ENCODE measurements around the gene GPX6. TPM values are rescaled to one million over a fixed set of nuclear protein-coding genes. Genes with fewer than 3 reads are reported as not detected.

GPX6 gene
- total RNA-seq, 1 donor from 2014 or later, result not detected

DNA sequence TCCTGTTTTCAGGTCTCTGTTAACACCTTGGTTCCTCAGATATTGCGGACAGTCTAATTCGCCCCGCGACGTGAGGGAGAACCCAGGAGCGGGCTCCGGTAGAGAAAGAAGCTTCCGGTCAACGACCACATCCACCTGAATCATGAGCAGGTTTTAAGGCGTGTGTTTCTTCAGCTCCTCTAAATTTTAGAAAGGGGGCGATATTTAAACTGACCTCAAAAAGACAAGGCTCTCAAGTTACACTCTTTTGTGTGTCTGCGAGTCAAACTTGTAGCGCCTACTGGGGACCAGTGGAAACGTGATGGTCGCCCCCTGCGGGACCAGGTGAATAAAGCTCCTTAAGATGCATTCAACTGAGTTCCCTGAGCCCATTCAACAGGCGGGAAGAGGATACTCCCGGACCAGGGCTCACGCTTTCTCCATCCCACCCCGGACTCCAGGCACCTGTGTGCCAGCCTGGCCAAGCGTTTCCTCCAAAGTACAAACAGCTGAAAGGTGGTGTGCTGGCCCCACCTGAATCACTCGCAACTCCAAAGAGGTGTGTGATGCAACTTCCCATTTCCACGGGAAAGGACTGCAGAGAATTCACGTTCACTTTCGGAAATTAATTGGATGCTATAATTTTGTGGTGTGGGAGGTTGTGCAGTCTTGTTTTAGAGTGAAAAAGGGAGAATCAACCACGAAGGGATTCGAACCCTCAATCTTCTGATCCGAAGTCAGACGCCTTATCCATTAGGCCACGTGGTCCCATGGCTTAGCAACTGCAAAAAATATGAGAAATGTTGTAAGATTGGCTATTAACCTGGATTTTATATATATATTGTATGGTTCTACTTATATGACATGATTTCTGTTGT, 27.1 kb upstream of the GPX6 start:
- ATAC-seq (peak; percentile 94), DNase-seq (peak; percentile 82)
- H3K36me3 ChIP-seq, result no peaks in the 10 kb centered on the region
- peak overlapping the region; percentile 29 for H3K4me3 ChIP-seq
- intact Hi-C loops (cut with DNase I), result no loop called here
- H3K4me1 ChIP-seq, result no peaks in the 10 kb centered on the region
- peaks cover 33% of the 10 kb centered on the region for H3K27me3 ChIP-seq
- H3K27ac ChIP-seq, result no peak overlapping the region
- TF ChIP-seq, protein P1, sequence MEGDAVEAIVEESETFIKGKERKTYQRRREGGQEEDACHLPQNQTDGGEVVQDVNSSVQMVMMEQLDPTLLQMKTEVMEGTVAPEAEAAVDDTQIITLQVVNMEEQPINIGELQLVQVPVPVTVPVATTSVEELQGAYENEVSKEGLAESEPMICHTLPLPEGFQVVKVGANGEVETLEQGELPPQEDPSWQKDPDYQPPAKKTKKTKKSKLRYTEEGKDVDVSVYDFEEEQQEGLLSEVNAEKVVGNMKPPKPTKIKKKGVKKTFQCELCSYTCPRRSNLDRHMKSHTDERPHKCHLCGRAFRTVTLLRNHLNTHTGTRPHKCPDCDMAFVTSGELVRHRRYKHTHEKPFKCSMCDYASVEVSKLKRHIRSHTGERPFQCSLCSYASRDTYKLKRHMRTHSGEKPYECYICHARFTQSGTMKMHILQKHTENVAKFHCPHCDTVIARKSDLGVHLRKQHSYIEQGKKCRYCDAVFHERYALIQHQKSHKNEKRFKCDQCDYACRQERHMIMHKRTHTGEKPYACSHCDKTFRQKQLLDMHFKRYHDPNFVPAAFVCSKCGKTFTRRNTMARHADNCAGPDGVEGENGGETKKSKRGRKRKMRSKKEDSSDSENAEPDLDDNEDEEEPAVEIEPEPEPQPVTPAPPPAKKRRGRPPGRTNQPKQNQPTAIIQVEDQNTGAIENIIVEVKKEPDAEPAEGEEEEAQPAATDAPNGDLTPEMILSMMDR (IDR thresholded peaks at IDR 0.05), result peak; percentile 35
- no peaks in the 10 kb centered on the region for H3K9me3 ChIP-seq

DNA sequence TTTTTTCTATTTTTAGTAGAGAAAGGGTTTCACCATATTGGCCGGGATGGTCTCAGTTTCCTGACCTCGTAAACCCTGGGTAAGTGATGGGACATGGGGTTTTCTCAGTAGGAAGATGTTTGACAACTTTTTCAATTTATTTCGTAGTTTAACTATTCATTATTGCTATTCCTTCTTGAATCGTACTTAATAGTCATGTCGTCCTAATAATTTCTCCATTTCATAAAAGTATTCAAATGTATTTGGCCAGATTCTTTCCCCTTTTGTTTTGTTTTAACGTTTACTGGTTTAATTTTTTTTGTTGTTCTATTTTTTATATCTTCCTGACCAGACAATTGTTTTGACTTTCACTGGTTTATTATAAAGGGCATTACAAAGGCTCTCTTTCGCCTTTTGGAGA, 26.4 kb upstream of the GPX6 start:
- no peaks in the 10 kb centered on the region for H3K36me3 ChIP-seq
- H3K4me1 ChIP-seq, result no peaks in the 10 kb centered on the region
- TF ChIP-seq, protein P1 (IDR thresholded peaks at IDR 0.05), result no peak
- intact Hi-C loops (cut with DNase I), result no loop called here
- H3K4me3 ChIP-seq, result peak overlapping the region; percentile 29
- no peak overlapping the region for H3K27ac ChIP-seq
- no peak for DNase-seq
- no peaks in the 10 kb centered on the region for H3K9me3 ChIP-seq
- ATAC-seq, result no peak
- H3K27me3 ChIP-seq, result peaks cover 33% of the 10 kb centered on the region

DNA sequence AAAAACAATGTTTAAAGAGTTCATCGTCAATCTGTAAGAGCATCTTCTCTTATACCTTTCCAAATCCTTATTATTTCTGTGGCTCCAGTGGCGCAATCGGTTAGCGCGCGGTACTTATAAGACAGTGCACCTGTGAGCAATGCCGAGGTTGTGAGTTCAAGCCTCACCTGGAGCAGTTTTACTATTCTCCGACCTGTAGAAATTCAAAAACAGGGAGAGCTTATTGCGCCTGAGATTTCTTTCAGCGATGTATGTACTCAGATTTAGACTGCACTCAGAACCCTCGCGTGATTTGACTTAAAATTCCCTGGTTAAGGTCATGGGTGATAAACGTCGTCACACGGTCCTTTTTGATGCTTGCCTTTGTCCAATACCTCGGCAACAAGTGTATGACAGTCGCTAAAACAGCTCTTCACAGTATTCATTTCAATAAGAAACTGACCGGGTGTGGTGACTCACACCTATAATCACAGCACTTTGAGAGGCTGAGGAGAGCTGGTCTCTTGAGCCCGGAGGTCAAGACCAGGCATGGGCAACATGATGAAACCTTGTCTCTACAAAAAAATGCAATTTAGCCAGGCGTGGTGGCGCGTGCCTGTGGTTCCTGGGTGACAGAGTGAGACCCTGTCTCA, 22.0 kb upstream of the GPX6 start:
- Histone ChIP-seq H3K36me3 (no peaks in the 10 kb centered on the region), H3K4me3 (no peak overlapping the region), H3K27me3 (peaks cover 49% of the 10 kb centered on the region), H3K4me1 (no peaks in the 10 kb centered on the region), H3K9me3 (no peaks in the 10 kb centered on the region), H3K27ac (no peak overlapping the region)
- intact Hi-C loops (cut with DNase I), result no loop called here
- no peak for ATAC-seq
- no peak for DNase-seq
- TF ChIP-seq, protein P1 (IDR thresholded peaks at IDR 0.05), result no peak

DNA sequence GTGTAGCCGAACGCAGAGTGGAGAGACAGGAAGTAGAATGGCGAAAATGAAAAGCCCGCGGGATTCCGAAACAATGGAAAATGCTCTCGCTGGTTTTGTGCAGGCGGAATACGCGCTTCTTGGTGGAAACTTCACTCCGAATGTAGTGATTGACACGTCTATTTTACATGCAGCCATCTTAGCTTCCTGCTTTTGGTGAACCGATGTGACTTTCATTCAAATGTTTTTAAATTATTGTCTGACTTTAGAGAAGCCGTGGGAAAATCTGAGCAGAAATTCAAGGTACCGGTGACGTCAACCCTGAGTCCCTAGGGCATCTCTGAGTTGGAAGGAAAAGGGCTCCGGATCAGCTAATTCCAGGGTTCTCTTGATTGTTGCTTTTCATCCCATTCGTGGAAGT, 21.5 kb upstream of the GPX6 start:
- DNase-seq (no peak), ATAC-seq (no peak)
- H3K27ac ChIP-seq, result no peak overlapping the region
- no peaks in the 10 kb centered on the region for H3K9me3 ChIP-seq
- H3K36me3 ChIP-seq, result no peaks in the 10 kb centered on the region
- H3K4me3 ChIP-seq, result no peak overlapping the region
- H3K27me3 ChIP-seq, result peaks cover 49% of the 10 kb centered on the region
- H3K4me1 ChIP-seq, result no peaks in the 10 kb centered on the region
- TF ChIP-seq, protein P1 (IDR thresholded peaks at IDR 0.05), result no peak
- intact Hi-C loops (cut with DNase I), result no loop called here

DNA sequence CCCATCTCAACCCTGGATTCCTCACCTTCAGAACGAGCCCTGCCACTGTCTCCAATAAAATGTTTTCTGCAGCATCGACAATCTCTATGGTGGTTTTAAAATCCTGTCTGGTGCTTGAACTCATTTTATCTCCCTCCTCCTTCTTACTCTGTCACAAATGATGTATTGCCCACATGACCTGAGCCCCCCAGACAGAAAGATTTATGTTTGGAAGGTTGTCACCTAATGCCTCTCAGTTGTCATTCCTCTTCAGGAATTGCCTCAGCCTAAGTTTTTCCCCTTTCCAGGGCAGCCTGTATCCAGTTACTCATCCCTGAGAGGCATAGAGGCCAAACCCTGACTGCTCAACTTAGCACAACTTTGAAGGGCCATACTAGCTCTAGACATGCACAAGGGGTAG, 19.3 kb upstream of the GPX6 start:
- TF ChIP-seq, protein P1 (IDR thresholded peaks at IDR 0.05), result no peak
- Histone ChIP-seq H3K36me3 (no peaks in the 10 kb centered on the region), H3K27ac (no peak overlapping the region), H3K4me1 (no peaks in the 10 kb centered on the region), H3K9me3 (no peaks in the 10 kb centered on the region), H3K4me3 (no peak overlapping the region), H3K27me3 (peaks cover 47% of the 10 kb centered on the region)
- no peak for DNase-seq
- intact Hi-C loops (cut with DNase I), result no loop called here
- ATAC-seq, result no peak

Measured in upper lobe of right lung (tissue), 1 donor.